Dedifferentiated amniotic fluid mesenchymal stem cell (primary cell): ENCODE results near the gene CADM1.

Experiments used
- DNase-seq: peaks from one replicate; pipeline ENCODE4 v3.0.0-alpha.2; 2016; ENCODE audit errors: extremely low spot score

Gene CADM1

DNA sequence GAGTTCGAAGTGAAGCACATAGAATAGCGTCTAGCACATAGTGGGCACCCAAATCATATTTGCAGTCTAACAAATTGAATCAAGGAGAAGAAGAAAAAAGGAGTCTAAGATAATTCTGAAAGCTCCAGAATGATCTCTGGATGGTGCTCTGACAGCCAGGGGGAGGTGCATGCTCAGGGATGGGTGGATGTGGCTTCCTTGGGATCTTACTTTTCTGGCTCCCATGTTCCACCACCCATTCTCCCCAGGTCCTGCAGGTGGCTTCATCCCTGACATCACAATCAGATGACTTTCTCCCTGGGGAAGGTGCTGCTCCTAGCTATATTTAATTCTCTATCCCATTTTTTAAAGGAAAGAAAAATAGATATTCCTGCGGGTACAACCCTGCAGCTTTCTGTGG lies 381.9 kb downstream of the CADM1 start:
- DNase-seq: no peak
